MM.1S (cell line): ENCODE measurements around the gene SLC11A2.

ENCODE experiments used
- DNase-seq: peaks from one replicate; pipeline ENCODE4 v3.0.0-alpha.2; 2015
- H2AFZ ChIP-seq: fragments of 300-600 bp; sonication (generic); 2 replicates; pipeline ENCODE4 v1.6.0; 2016; ENCODE audit warnings: antibody characterized with exemption, low read length
- H3F3A ChIP-seq: fragments of 300-600 bp; sonication (generic); 2 replicates; pipeline ENCODE4 v1.6.1; 2016; ENCODE audit warnings: mild to moderate bottlenecking, antibody characterized with exemption, low read length, moderate library complexity, mixed read lengths; ENCODE audit not compliant: insufficient read depth
- H3K27ac ChIP-seq: fragments of 300-600 bp; sonication (generic); 2 replicates; pipeline ENCODE4 v1.5.1; 2016; ENCODE audit warnings: mild to moderate bottlenecking, low read length
- H3K27me3 ChIP-seq: fragments of 300-600 bp; sonication (generic); replicated peaks from 2 replicates; pipeline ENCODE4 v1.6.0; 2016; ENCODE audit warnings: low read length; ENCODE audit not compliant: insufficient read depth
- H3K36me3 ChIP-seq: fragments of 300-600 bp; sonication (generic); replicated peaks from 2 replicates; pipeline ENCODE4 v1.6.1; 2016; ENCODE audit warnings: mild to moderate bottlenecking, low read length, mixed read lengths; ENCODE audit not compliant: insufficient read depth
- H3K4me1 ChIP-seq: fragments of 300-600 bp; sonication (generic); 2 replicates; pipeline ENCODE4 v1.6.1; 2016; ENCODE audit warnings: low read length, mixed read lengths
- H3K4me2 ChIP-seq: fragments of 300-600 bp; sonication (generic); 2 replicates; pipeline ENCODE4 v1.6.0; 2016; ENCODE audit warnings: low read depth, low read length
- H3K4me3 ChIP-seq: fragments of 300-600 bp; sonication (generic); 2 replicates; pipeline ENCODE4 v1.5.1; 2016; ENCODE audit warnings: low read length, mixed read lengths
- H3K79me2 ChIP-seq: fragments of 300-600 bp; sonication (generic); 2 replicates; pipeline ENCODE4 v1.6.1; 2016; ENCODE audit warnings: mixed run types, low read length, mixed read lengths
- H3K9ac ChIP-seq: fragments of 300-600 bp; sonication (generic); 2 replicates; pipeline ENCODE4 v1.6.1; 2016; ENCODE audit warnings: low read length, mixed read lengths
- H3K9me2 ChIP-seq: fragments of 300-600 bp; sonication (generic); replicated peaks from 2 replicates; pipeline ENCODE4 v1.6.1; 2016; ENCODE audit warnings: mild to moderate bottlenecking, low read length, mixed read lengths; ENCODE audit not compliant: insufficient read depth
- H3K9me3 ChIP-seq: fragments of 300-600 bp; sonication (generic); replicated peaks from 2 replicates; pipeline ENCODE4 v1.6.1; 2016; ENCODE audit warnings: mild to moderate bottlenecking, low read length, mixed read lengths; ENCODE audit not compliant: insufficient read depth
- H4K20me1 ChIP-seq: fragments of 300-600 bp; sonication (generic); 2 replicates; pipeline ENCODE4 v1.6.1; 2016; ENCODE audit warnings: mild to moderate bottlenecking, low read length, moderate library complexity, mixed read lengths; ENCODE audit not compliant: insufficient read depth
- CTCF ChIP-seq: fragments of 300-600 bp; sonication (generic); IDR thresholded peaks from 2 replicates; pipeline ENCODE4 v1.5.1; 2016; ENCODE audit warnings: antibody characterized with exemption, low read length, mixed read lengths
- EZH2 ChIP-seq: fragments of 300-600 bp; sonication (generic); optimal IDR thresholded peaks from 2 replicates; pipeline ENCODE3; 2017; ENCODE audit warnings: low read depth, mild to moderate bottlenecking, antibody characterized with exemption, low read length, mixed read lengths
- EZH2phosphoT487 ChIP-seq: fragments of 300-600 bp; sonication (generic); IDR thresholded peaks from 2 replicates; pipeline ENCODE4 v1.6.1; 2018; ENCODE audit warnings: antibody characterized with exemption, low read length

SLC11A2 gene

GRCh38 chr12:50934981-50935807 is 91.0 kb downstream of the SLC11A2 start:
- DNase-seq: no peak
- Histone ChIP-seq H3K79me2 (peaks cover 25% of the 10 kb centered on the region), H2AFZ (no peak overlapping the region), H3K27me3 (no peaks in the 10 kb centered on the region), H3F3A (peaks cover 10% of the 10 kb centered on the region; the same call in 1 of the 2 replicates), H3K4me3 (no peak overlapping the region), H4K20me1 (no peaks in the 10 kb centered on the region; the same call in 1 of the 2 replicates), H3K4me1 (peaks cover 3% of the 10 kb centered on the region; the same call in 1 of the 2 replicates), H3K9me3 (no peaks in the 10 kb centered on the region), H3K9me2 (no peaks in the 10 kb centered on the region), H3K9ac (no peak overlapping the region), H3K36me3 (peaks cover 5% of the 10 kb centered on the region; the same call in 1 of the 2 replicates), H3K4me2 (no peak overlapping the region), H3K27ac (no peak overlapping the region)
- TF ChIP-seq EZH2phosphoT487 (no peak), EZH2 (no peak), CTCF (no peak)

- H2AFZ ChIP-seq: no peak overlapping the region
- peaks cover 9% of the 10 kb centered on the region; the same call in 1 of the 2 replicates for H3K36me3 ChIP-seq
- peaks cover 7% of the 10 kb centered on the region for H3K4me1 ChIP-seq
- H3K4me3 ChIP-seq: no peak overlapping the region
- H3K9me2 ChIP-seq: no peaks in the 10 kb centered on the region
- no peak for DNase-seq
- H3K9me3 ChIP-seq: no peaks in the 10 kb centered on the region
- H3K4me2 ChIP-seq: no peak overlapping the region
- H3K79me2 ChIP-seq: peaks cover 32% of the 10 kb centered on the region
- peaks cover 5% of the 10 kb centered on the region; the same call in 1 of the 2 replicates for H4K20me1 ChIP-seq
- peak overlapping the region; percentile 1; the same call in 1 of the 2 replicates for H3K27ac ChIP-seq
- TF ChIP-seq CTCF: no peak
- no peak for TF ChIP-seq EZH2
- no peak for TF ChIP-seq EZH2phosphoT487
- peaks cover 10% of the 10 kb centered on the region; the same call in 1 of the 2 replicates for H3F3A ChIP-seq
- no peak overlapping the region for H3K9ac ChIP-seq
- no peaks in the 10 kb centered on the region for H3K27me3 ChIP-seq
Observed at GRCh38 chr12:50934371-50934851, 91.8 kb downstream of the SLC11A2 start.

GRCh38 chr12:50933459-50934124 is 92.6 kb downstream of the SLC11A2 start:
- no peak overlapping the region for H2AFZ ChIP-seq
- peaks cover 9% of the 10 kb centered on the region; the same call in 1 of the 2 replicates for H3K36me3 ChIP-seq
- peaks cover 13% of the 10 kb centered on the region; the same call in 1 of the 2 replicates for H4K20me1 ChIP-seq
- peak overlapping the region; percentile 7; the same call in 1 of the 2 replicates for H3K27ac ChIP-seq
- no peak overlapping the region for H3K4me2 ChIP-seq
- H3K9me2 ChIP-seq: no peaks in the 10 kb centered on the region
- H3K4me3 ChIP-seq: no peak overlapping the region
- TF ChIP-seq CTCF (no peak), EZH2phosphoT487 (no peak), EZH2 (no peak)
- no peak overlapping the region for H3K9ac ChIP-seq
- H3F3A ChIP-seq: peaks cover 10% of the 10 kb centered on the region; the same call in 1 of the 2 replicates
- peaks cover 41% of the 10 kb centered on the region for H3K79me2 ChIP-seq
- H3K27me3 ChIP-seq: no peaks in the 10 kb centered on the region
- H3K4me1 ChIP-seq: peaks cover 11% of the 10 kb centered on the region
- H3K9me3 ChIP-seq: no peaks in the 10 kb centered on the region
- no peak for DNase-seq
